ENCODE measurements around the gene ADGRF5.

ADGRF5 gene, protein sequence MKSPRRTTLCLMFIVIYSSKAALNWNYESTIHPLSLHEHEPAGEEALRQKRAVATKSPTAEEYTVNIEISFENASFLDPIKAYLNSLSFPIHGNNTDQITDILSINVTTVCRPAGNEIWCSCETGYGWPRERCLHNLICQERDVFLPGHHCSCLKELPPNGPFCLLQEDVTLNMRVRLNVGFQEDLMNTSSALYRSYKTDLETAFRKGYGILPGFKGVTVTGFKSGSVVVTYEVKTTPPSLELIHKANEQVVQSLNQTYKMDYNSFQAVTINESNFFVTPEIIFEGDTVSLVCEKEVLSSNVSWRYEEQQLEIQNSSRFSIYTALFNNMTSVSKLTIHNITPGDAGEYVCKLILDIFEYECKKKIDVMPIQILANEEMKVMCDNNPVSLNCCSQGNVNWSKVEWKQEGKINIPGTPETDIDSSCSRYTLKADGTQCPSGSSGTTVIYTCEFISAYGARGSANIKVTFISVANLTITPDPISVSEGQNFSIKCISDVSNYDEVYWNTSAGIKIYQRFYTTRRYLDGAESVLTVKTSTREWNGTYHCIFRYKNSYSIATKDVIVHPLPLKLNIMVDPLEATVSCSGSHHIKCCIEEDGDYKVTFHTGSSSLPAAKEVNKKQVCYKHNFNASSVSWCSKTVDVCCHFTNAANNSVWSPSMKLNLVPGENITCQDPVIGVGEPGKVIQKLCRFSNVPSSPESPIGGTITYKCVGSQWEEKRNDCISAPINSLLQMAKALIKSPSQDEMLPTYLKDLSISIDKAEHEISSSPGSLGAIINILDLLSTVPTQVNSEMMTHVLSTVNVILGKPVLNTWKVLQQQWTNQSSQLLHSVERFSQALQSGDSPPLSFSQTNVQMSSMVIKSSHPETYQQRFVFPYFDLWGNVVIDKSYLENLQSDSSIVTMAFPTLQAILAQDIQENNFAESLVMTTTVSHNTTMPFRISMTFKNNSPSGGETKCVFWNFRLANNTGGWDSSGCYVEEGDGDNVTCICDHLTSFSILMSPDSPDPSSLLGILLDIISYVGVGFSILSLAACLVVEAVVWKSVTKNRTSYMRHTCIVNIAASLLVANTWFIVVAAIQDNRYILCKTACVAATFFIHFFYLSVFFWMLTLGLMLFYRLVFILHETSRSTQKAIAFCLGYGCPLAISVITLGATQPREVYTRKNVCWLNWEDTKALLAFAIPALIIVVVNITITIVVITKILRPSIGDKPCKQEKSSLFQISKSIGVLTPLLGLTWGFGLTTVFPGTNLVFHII (N-terminal part only)

GRCh38 chr6:46921731-46922130 lies at the start of gene ADGRF5:
TSS of gene ADGRF5 (minus strand) at chr6:46921938. CDS start at chr6:46906762, 15,176 bp downstream.
- in situ Hi-C loops (cut with MboI; ENCODE audit: low sequenced_read_pairs) = no loop called here

GRCh38 chr6:46969206-46969605 lies 47.5 kb upstream of the ADGRF5 start:
- in situ Hi-C loops (cut with MboI; ENCODE audit: low sequenced_read_pairs) = no loop called here

DNA sequence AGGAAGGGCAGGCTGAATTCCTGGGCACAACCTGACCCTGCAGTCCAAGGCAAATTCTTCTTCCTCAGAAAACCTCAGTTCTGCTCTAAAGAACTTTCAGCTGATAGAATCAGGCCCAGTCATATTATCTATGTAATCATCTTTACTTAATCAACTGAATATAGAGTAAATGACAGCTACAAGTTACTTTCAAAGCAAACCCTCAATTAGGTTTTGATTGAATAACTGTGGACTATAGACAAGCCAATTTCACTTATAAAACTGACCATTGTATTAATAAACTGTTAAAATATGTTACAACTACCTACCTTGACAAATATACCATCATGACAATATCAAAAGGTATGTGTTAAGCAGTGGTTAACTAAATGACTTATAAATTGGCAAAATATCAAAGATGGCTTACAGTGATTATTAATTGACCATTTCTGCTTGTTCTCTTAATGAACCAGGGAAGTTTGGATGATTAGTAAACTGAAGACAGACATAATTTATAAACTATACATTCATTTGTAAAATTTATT lies 46.1 kb upstream of the ADGRF5 start:
- in situ Hi-C loops (cut with MboI; ENCODE audit: low sequenced_read_pairs) = no loop called here

DNA sequence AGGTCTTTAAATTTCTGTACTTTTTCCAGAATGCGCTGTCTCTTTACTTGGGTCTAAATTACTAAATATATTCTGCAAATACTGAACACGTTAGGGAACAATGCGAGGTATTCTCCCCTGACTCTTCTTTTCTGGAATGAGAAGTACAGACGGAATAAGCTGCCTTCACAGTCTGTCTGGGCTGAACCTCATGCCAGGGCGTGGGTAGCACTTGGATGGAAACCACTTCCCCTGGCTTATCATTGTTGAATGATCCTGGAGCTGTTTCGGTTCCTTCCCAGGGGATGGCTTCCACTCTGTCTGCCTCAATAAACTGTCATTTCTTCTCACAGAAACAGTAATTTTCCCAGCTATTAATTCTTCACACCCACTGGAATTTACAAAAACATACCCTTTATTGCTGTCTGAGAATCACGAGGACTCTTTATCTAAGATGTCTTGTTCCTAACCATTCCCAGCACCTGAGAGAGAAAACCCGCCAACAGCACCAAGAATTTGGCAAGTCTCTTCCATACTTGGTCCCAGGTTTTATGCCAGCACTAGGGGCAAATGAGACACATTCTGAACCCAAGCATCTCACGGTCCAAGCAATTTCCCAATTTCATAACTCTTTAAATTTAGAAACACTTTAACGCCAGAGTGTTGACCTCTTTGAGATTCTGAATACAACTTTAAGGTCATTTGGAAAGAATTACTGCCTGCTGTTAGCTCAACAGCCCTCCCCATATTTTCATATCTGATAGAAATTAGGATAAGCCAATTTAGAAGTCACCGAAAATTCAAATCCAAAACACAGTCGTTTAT lies 43.2 kb upstream of the ADGRF5 start:
- in situ Hi-C loops (cut with MboI; ENCODE audit: low sequenced_read_pairs) = no loop called here

DNA sequence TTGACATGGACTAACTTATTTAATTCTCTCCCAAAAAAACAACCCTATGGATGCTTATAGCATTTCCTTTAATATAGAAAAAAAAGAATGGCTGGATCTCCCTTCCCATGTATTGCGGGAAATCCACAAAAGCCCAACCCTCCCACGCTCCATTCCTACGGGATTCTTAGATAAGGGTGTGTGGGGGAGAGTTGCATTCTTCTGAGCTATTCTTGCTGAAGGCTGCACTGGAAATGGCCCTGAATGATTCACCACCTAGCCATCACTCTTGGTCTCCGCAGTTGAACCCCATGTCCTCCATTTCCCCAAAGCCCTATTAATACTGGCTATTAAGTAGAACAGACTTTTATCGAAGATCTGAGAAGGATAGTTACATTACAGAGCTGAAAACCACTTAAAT lies 41.9 kb upstream of the ADGRF5 start:
- in situ Hi-C loops (cut with MboI; ENCODE audit: low sequenced_read_pairs) = no loop called here

DNA sequence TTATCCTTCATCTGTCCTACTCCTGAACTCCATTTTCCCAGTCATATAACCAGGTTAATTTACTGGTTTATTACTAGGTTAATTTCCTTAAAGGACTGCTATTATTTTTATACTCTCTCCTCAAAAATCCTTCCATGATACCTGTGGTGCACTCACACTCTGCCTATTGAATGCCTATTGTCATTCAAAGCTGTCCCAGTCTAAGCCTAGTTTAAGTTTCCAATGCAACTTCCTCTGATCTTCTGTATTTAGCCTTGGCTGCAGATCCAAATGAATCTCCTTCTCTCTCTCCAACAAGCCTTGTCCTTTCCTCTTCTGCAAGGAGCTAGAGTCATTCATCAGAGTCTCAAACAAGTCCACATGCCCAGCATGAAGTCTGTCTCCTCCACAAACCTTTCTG lies 41.3 kb upstream of the ADGRF5 start:
- in situ Hi-C loops (cut with MboI; ENCODE audit: low sequenced_read_pairs) = no loop called here

DNA sequence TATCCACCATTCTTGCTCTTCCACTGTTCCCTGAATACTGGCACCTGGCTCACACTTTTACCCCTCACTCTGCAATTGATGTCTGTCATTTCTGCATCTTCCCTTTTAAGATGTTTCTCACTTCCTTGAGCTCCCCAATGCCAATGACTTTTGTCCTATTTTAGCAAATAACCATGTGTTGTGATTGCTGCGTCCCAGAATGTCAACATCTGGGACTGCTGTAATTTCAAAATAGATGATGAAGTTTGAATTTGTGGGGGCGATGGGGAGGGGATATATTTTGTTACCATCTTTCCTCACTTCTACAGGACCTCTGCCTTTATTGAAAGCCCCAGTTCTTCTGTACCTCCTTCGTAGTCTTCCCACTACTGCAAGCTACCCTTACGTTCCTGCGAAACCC lies 40.0 kb upstream of the ADGRF5 start:
- in situ Hi-C loops (cut with MboI; ENCODE audit: low sequenced_read_pairs) = no loop called here

DNA sequence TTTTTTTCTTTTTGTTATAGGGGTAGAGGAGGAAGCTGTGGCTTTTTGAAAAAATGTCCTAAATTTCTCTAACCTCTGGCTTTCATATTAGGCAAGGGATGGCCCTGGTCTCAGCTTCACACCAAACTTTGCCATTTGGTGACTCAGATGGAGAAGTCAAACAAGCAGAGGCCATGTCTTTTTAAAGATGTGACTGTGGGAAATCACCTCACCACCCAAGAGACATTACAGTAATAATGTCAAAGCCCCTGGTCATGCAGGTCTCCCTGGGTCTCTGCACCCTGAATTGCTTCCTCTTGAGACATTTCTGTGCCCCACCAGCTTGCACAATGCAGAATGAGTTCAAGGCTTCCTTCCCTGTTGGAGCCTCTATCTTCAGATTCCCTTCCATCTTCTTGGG lies 39.5 kb upstream of the ADGRF5 start:
- in situ Hi-C loops (cut with MboI; ENCODE audit: low sequenced_read_pairs) = no loop called here

GRCh38 chr6:46959419-46959818 lies 37.7 kb upstream of the ADGRF5 start:
- in situ Hi-C loops (cut with MboI; ENCODE audit: low sequenced_read_pairs) = no loop called here

DNA sequence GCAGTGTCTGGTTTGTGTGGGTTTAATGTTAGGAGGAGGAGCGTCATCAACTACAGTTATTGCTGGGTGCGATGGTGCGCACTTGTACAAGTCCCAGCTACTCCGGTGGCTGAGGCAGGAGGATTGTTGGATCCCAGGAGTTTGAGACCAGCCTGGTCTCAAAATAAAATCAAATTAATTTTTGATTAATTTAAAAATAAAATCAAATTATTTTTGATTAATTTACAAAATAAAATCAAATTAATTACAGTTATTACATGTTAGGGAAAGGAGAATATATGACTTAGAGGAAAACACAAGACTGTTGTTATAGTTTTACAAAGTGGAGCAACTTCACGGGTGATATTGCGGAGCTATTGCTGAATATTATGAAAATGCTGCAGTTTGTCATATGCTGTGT lies 34.7 kb upstream of the ADGRF5 start:
- in situ Hi-C loops (cut with MboI; ENCODE audit: low sequenced_read_pairs) = no loop called here

- in situ Hi-C loops (cut with MboI; ENCODE audit: low sequenced_read_pairs) = no loop called here
Observed at GRCh38 chr6:46954837-46955451, 33.2 kb upstream of the ADGRF5 start.

DNA sequence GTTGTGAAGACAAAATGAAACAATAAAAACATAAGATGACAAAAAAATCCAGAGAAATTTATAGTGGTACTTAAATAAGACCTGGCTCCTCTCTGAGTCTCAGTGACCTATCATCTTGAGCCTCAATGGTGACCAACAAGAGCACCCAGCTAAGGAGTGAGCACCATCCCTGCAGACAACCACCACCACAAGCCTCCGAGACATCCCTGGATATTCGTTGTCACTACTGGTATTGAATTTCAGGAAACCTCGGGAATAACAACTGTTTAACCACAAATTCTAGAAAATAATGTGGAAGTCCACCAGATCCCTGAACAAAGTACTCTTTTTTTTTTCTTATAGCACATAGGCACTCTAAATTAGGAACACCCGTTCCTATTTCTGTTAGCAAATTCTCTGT lies 32.2 kb upstream of the ADGRF5 start:
- in situ Hi-C loops (cut with MboI; ENCODE audit: low sequenced_read_pairs) = no loop called here

GRCh38 chr6:46949632-46950280 lies 28.0 kb upstream of the ADGRF5 start:
- in situ Hi-C loops (cut with MboI; ENCODE audit: low sequenced_read_pairs) = no loop called here

GRCh38 chr6:46948699-46949098 lies 27.0 kb upstream of the ADGRF5 start:
- in situ Hi-C loops (cut with MboI; ENCODE audit: low sequenced_read_pairs) = no loop called here

GRCh38 chr6:46947497-46947896 lies 25.8 kb upstream of the ADGRF5 start:
- in situ Hi-C loops (cut with MboI; ENCODE audit: low sequenced_read_pairs) = no loop called here

DNA sequence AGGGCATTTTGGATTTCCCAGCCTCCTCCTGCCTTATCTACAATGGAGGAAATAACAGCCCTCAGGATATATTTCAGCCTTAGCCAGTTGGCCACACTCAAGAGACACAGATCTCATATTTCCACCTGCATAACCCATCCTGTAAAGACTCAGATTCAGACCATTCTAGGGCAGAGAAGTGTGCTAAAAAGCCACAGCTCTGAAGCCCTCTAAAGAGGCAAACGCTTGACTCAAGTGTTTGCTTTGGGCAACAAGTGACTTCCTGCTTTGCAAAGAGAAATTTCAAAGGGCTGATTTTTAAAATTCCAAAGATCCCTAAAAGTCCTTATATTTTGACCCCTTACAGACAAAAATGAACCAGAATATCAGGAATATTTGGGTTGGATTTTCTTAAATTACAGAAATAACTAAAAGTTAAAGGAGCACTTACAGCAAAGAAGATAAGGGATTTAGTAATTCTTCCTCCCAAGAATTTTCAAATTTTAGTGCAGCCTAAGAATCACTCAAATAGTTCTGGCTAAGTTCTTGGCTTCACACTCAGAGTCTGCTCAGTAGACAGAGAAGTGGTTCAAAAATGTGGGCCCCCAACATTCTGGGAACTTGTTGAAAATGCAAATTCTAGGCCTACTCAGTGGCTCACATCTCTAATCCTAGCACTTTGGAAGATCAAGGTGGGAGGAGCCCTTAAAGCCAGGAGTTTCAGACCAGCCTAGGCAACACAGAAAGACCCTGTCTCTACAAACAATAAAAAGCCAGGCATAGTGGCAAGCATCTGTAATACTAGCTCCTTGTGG lies 18.9 kb upstream of the ADGRF5 start:
- in situ Hi-C loops (cut with MboI; ENCODE audit: low sequenced_read_pairs) = no loop called here

GRCh38 chr6:46937642-46938041 lies 15.9 kb upstream of the ADGRF5 start:
- in situ Hi-C loops (cut with MboI; ENCODE audit: low sequenced_read_pairs) = no loop called here

DNA sequence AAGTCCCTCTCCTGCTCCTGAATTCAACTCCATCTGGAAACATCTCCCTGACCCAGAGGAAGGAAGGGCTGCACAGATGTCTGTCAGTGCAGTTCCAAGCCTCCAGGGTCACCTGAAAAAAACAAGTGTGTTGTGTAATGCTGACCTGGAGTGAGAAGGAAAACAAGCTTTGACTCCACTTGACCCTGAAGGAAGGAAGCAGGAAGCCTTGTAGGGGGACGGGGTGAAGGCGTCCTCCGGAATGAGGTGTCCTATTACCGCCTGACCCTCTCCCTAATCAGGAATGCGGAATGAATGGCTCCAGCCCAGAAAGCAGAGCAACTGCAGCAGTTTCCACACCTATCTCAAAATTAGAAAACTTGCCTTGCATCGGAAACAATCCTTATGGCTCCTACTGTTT lies 13.9 kb upstream of the ADGRF5 start:
- in situ Hi-C loops (cut with MboI; ENCODE audit: low sequenced_read_pairs) = no loop called here

Measured in HL-60/S4 (cell line).